Measurements from ENCODE around the gene C11orf58.

GRCh38 chr11:16804104-16804947 lies 65.9 kb downstream of the C11orf58 start:
- TF ChIP-seq POLR2A (IDR thresholded peaks at IDR 0.05; ENCODE audit: low read depth, low read length) (no peak), POLR2AphosphoS5 (IDR thresholded peaks at IDR 0.05; ENCODE audit: low read depth, low read length) (no peak)
